MM.1S (cell line): ENCODE measurements around the gene FGD2.

Experiments
- DNase-seq: peaks from one replicate; pipeline ENCODE4 v3.0.0-alpha.2; 2015
- H2AFZ ChIP-seq: fragments of 300-600 bp; sonication (generic); 2 replicates; pipeline ENCODE4 v1.6.0; 2016; ENCODE audit warnings: antibody characterized with exemption, low read length
- H3F3A ChIP-seq: fragments of 300-600 bp; sonication (generic); 2 replicates; pipeline ENCODE4 v1.6.1; 2016; ENCODE audit warnings: mild to moderate bottlenecking, antibody characterized with exemption, low read length, moderate library complexity, mixed read lengths; ENCODE audit not compliant: insufficient read depth
- H3K27ac ChIP-seq: fragments of 300-600 bp; sonication (generic); 2 replicates; pipeline ENCODE4 v1.5.1; 2016; ENCODE audit warnings: mild to moderate bottlenecking, low read length
- H3K27me3 ChIP-seq: fragments of 300-600 bp; sonication (generic); replicated peaks from 2 replicates; pipeline ENCODE4 v1.6.0; 2016; ENCODE audit warnings: low read length; ENCODE audit not compliant: insufficient read depth
- H3K36me3 ChIP-seq: fragments of 300-600 bp; sonication (generic); replicated peaks from 2 replicates; pipeline ENCODE4 v1.6.1; 2016; ENCODE audit warnings: mild to moderate bottlenecking, low read length, mixed read lengths; ENCODE audit not compliant: insufficient read depth
- H3K4me1 ChIP-seq: fragments of 300-600 bp; sonication (generic); 2 replicates; pipeline ENCODE4 v1.6.1; 2016; ENCODE audit warnings: low read length, mixed read lengths
- H3K4me2 ChIP-seq: fragments of 300-600 bp; sonication (generic); 2 replicates; pipeline ENCODE4 v1.6.0; 2016; ENCODE audit warnings: low read depth, low read length
- H3K4me3 ChIP-seq: fragments of 300-600 bp; sonication (generic); 2 replicates; pipeline ENCODE4 v1.5.1; 2016; ENCODE audit warnings: low read length, mixed read lengths
- H3K79me2 ChIP-seq: fragments of 300-600 bp; sonication (generic); 2 replicates; pipeline ENCODE4 v1.6.1; 2016; ENCODE audit warnings: mixed run types, low read length, mixed read lengths
- H3K9ac ChIP-seq: fragments of 300-600 bp; sonication (generic); 2 replicates; pipeline ENCODE4 v1.6.1; 2016; ENCODE audit warnings: low read length, mixed read lengths
- H3K9me2 ChIP-seq: fragments of 300-600 bp; sonication (generic); replicated peaks from 2 replicates; pipeline ENCODE4 v1.6.1; 2016; ENCODE audit warnings: mild to moderate bottlenecking, low read length, mixed read lengths; ENCODE audit not compliant: insufficient read depth
- H3K9me3 ChIP-seq: fragments of 300-600 bp; sonication (generic); replicated peaks from 2 replicates; pipeline ENCODE4 v1.6.1; 2016; ENCODE audit warnings: mild to moderate bottlenecking, low read length, mixed read lengths; ENCODE audit not compliant: insufficient read depth
- H4K20me1 ChIP-seq: fragments of 300-600 bp; sonication (generic); 2 replicates; pipeline ENCODE4 v1.6.1; 2016; ENCODE audit warnings: mild to moderate bottlenecking, low read length, moderate library complexity, mixed read lengths; ENCODE audit not compliant: insufficient read depth
- EZH2 ChIP-seq: fragments of 300-600 bp; sonication (generic); optimal IDR thresholded peaks from 2 replicates; pipeline ENCODE3; 2017; ENCODE audit warnings: low read depth, mild to moderate bottlenecking, antibody characterized with exemption, low read length, mixed read lengths
- EZH2phosphoT487 ChIP-seq: fragments of 300-600 bp; sonication (generic); IDR thresholded peaks from 2 replicates; pipeline ENCODE4 v1.6.1; 2018; ENCODE audit warnings: antibody characterized with exemption, low read length
- TF ChIP-seq, protein P1 (sequence below): fragments of 300-600 bp; sonication (generic); IDR thresholded peaks from 2 replicates; pipeline ENCODE4 v1.5.1; 2016; ENCODE audit warnings: antibody characterized with exemption, low read length, mixed read lengths

FGD2 gene

DNA sequence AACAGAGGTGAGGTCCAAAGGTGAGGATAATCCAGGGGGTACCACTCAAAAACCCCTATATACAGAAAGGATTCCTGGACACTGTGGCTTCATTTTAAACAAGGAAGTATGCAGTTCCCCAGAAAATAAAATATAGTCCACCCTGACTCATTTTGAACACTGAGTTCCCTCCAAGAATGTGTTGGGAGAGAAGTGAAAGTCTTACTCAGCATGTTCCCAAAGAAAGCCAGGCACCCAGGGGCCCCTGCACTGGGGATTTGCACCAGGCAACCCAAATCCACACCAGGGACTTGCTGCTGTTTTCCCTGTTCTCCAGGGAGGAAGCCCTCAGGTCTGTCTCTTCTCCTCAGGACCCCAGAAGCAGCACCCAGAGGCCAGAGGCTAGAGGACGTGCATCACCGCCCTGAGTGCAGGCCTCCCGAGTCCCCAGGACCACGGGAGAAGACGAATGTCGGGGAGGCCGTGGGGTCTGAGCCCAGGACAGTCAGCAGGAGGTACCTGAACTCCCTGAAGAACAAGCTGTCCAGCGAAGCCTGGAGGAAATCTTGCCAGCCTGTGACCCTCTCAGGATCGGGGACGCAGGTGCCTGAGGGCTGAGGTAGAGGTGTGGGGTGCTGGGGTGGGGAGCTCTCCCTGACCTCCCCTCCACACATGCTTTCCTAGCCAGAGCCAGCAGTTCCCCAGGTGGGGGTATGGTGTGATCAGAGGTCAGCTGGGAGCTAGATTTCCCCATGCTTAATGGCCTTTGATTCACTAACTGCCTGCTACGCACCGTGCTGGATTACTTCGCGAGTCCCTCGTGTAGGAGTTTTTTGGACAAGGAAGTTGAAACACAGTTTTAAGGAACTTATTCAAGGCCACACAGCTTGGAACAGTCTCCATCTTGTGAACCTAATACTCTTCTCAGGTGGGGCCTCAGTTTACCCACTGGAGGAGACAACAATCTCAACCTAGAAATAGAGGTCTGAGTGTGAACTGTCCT lies 3.3 kb downstream of the FGD2 start:
- peaks cover 32% of the 10 kb centered on the region for H3K4me1 ChIP-seq
- H3K4me2 ChIP-seq, result no peak overlapping the region
- H3K9ac ChIP-seq, result no peak overlapping the region
- 0 out of 2 replicates have a peak, but pooled peaks cover 5% of the 10 kb centered on the region for H3F3A ChIP-seq
- H3K27ac ChIP-seq, result no peak overlapping the region
- H2AFZ ChIP-seq, result no peak overlapping the region
- no peaks in the 10 kb centered on the region for H3K9me3 ChIP-seq
- no peaks in the 10 kb centered on the region for H3K9me2 ChIP-seq
- no peaks in the 10 kb centered on the region for H3K79me2 ChIP-seq
- H4K20me1 ChIP-seq, result no peaks in the 10 kb centered on the region
- H3K27me3 ChIP-seq, result no peaks in the 10 kb centered on the region
- no peaks in the 10 kb centered on the region for H3K36me3 ChIP-seq
- TF ChIP-seq EZH2phosphoT487, result no peak
- TF ChIP-seq EZH2, result no peak
- TF ChIP-seq, protein P1, sequence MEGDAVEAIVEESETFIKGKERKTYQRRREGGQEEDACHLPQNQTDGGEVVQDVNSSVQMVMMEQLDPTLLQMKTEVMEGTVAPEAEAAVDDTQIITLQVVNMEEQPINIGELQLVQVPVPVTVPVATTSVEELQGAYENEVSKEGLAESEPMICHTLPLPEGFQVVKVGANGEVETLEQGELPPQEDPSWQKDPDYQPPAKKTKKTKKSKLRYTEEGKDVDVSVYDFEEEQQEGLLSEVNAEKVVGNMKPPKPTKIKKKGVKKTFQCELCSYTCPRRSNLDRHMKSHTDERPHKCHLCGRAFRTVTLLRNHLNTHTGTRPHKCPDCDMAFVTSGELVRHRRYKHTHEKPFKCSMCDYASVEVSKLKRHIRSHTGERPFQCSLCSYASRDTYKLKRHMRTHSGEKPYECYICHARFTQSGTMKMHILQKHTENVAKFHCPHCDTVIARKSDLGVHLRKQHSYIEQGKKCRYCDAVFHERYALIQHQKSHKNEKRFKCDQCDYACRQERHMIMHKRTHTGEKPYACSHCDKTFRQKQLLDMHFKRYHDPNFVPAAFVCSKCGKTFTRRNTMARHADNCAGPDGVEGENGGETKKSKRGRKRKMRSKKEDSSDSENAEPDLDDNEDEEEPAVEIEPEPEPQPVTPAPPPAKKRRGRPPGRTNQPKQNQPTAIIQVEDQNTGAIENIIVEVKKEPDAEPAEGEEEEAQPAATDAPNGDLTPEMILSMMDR, result no peak
- no peak for DNase-seq
- no peak overlapping the region for H3K4me3 ChIP-seq

DNA sequence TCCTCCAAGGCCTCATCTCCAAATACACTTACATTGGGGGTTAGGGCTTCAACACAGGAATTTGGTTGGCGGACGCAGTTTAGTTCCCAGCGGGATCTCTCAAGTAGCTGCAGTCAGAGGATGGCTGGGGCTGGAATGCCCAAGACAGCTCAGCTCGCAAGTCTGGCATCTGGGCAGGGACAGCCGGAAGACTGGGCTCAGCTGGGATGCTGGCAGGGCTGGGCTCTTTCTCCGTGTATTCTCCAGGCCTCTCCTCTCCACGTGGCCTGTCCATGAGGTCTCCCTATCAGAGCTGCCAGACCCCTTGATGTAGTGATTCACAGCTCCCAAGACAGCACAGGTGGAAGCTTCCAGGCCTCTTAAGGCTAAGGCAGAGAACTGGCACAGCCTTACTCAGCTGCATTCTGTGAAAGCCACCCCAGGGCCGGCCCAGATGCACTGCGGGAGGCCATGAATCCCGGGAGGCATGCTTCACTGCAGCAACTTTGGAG lies 5.0 kb downstream of the FGD2 start:
- 0 out of 2 replicates have a peak, but pooled peaks cover 5% of the 10 kb centered on the region for H3F3A ChIP-seq
- H4K20me1 ChIP-seq, result no peaks in the 10 kb centered on the region
- no peaks in the 10 kb centered on the region for H3K79me2 ChIP-seq
- H3K9me3 ChIP-seq, result no peaks in the 10 kb centered on the region
- peaks cover 19% of the 10 kb centered on the region for H3K4me1 ChIP-seq
- no peak for DNase-seq
- H3K36me3 ChIP-seq, result no peaks in the 10 kb centered on the region
- H3K27me3 ChIP-seq, result no peaks in the 10 kb centered on the region
- TF ChIP-seq EZH2phosphoT487 (no peak), EZH2 (no peak)
- TF ChIP-seq, protein P1, result no peak
- no peak overlapping the region for H3K4me3 ChIP-seq
- no peak overlapping the region for H2AFZ ChIP-seq
- no peak overlapping the region for H3K4me2 ChIP-seq
- no peaks in the 10 kb centered on the region for H3K9me2 ChIP-seq
- no peak overlapping the region for H3K9ac ChIP-seq
- no peak overlapping the region for H3K27ac ChIP-seq

GRCh38 chr6:37011656-37012378 lies 6.4 kb downstream of the FGD2 start:
- DNase-seq, result no peak
- Histone ChIP-seq H2AFZ (no peak overlapping the region), H3K27ac (no peak overlapping the region), H3K36me3 (no peaks in the 10 kb centered on the region), H3K4me2 (no peak overlapping the region), H3K9me3 (no peaks in the 10 kb centered on the region), H3K79me2 (no peaks in the 10 kb centered on the region), H3K27me3 (no peaks in the 10 kb centered on the region), H3F3A (no peaks in the 10 kb centered on the region), H3K4me1 (peaks cover 7% of the 10 kb centered on the region; the same call in 1 of the 2 replicates), H3K9me2 (no peaks in the 10 kb centered on the region), H3K9ac (no peak overlapping the region), H4K20me1 (no peaks in the 10 kb centered on the region), H3K4me3 (no peak overlapping the region)
- no peak for TF ChIP-seq EZH2
- no peak for TF ChIP-seq EZH2phosphoT487
- TF ChIP-seq, protein P1, result no peak
